IMR-90 (cell line): ENCODE measurements around the gene DOCK2. TPM values are rescaled to one million over a fixed set of nuclear protein-coding genes. Genes with fewer than 3 reads are reported as not detected.

Source experiments
- ATAC-seq: fragments of 200-7000 bp; cut with Tn5 transposase; 2 replicates; pipeline ENCODE4 v1.9.1; 2020; ENCODE audit warnings: low read depth, mild to moderate bottlenecking, moderate library complexity
- BruUV-seq: library from RNA; stranded (reverse); fragments of 400-500 nt; replicated peaks from 2 replicates; lab custom pipeline; 2021; lab: Mats Ljungman, UMichigan
- CTCF ChIA-PET: fragments of 300-600 bp; formaldehyde crosslinking; extraction: SDS; loops from one replicate; lab custom pipeline; 2021; ENCODE audit warnings: antibody characterized with exemption; lab: Yijun Ruan, JAX
- POLR2A ChIA-PET: fragments of 300-600 bp; sonication (Branson Sonifier 250); formaldehyde crosslinking; loops from one replicate; lab custom pipeline; 2022; ENCODE audit warnings: antibody characterized with exemption; ENCODE audit not compliant: unreplicated experiment; lab: Charles Lee
- DNase-seq: peaks from one replicate; pipeline ENCODE4 v3.0.0; 2013
- H2AFZ ChIP-seq: replicated peaks from 2 replicates; pipeline ENCODE3; 2013; ENCODE audit warnings: low read length, mild to moderate bottlenecking; ENCODE audit not compliant: poor library complexity
- H2AK5ac ChIP-seq: 2 replicates; pipeline ENCODE4 v1.6.1; 2013; ENCODE audit warnings: low read depth, low read length, inconsistent platforms
- H2AK9ac ChIP-seq: replicated peaks from 2 replicates; pipeline ENCODE3; 2013; ENCODE audit warnings: mild to moderate bottlenecking, low read depth, low read length, moderate library complexity; ENCODE audit not compliant: poor library complexity
- H2BK120ac ChIP-seq: 2 replicates; pipeline ENCODE4 v1.6.1; 2013; ENCODE audit warnings: low read depth, low read length, inconsistent platforms
- H2BK15ac ChIP-seq: 3 replicates; pipeline ENCODE4 v1.6.1; 2013; ENCODE audit warnings: low read depth, low read length, inconsistent platforms
- H2BK20ac ChIP-seq: 2 replicates; pipeline ENCODE4 v1.6.1; 2013; ENCODE audit warnings: low read depth, mild to moderate bottlenecking, inconsistent platforms, low read length, moderate library complexity
- H2BK5ac ChIP-seq: 2 replicates; pipeline ENCODE4 v1.6.1; 2013; ENCODE audit warnings: mild to moderate bottlenecking, low read depth, low read length, inconsistent platforms; ENCODE audit not compliant: poor library complexity, severe bottlenecking
- H3K14ac ChIP-seq: replicated peaks from 2 replicates; pipeline ENCODE4 v1.6.1; 2013; ENCODE audit warnings: low read depth, low read length, inconsistent platforms
- H3K18ac ChIP-seq: 2 replicates; pipeline ENCODE4 v1.6.1; 2013; ENCODE audit warnings: low read depth, low read length, control low read depth
- H3K23ac ChIP-seq: 2 replicates; pipeline ENCODE4 v1.6.1; 2013; ENCODE audit warnings: low read depth, low read length, inconsistent platforms
- H3K27ac ChIP-seq: 2 replicates; pipeline ENCODE4 v1.5.1; 2013; ENCODE audit warnings: mild to moderate bottlenecking, control low read depth, low read length; ENCODE audit not compliant: insufficient read depth
- H3K27me3 ChIP-seq: 2 replicates; pipeline ENCODE4 v1.6.1; 2013; ENCODE audit warnings: low read length; ENCODE audit not compliant: control insufficient read depth, insufficient read depth
- H3K36me3 ChIP-seq: 2 replicates; pipeline ENCODE4 v1.6.1; 2013; ENCODE audit warnings: low read length, mixed read lengths; ENCODE audit not compliant: control insufficient read depth, insufficient read depth
- H3K4ac ChIP-seq: 2 replicates; pipeline ENCODE4 v1.6.1; 2013; ENCODE audit warnings: low read depth, low read length, inconsistent platforms
- H3K4me1 ChIP-seq: 2 replicates; pipeline ENCODE4 v1.6.1; 2013; ENCODE audit warnings: low read length, mixed read lengths; ENCODE audit not compliant: control insufficient read depth, insufficient read depth
- H3K4me2 ChIP-seq: 2 replicates; pipeline ENCODE4 v1.6.1; 2013; ENCODE audit warnings: low read depth, mild to moderate bottlenecking, control low read depth, low read length, moderate library complexity
- H3K4me3 ChIP-seq: 2 replicates; pipeline ENCODE4 v1.5.1; 2013; ENCODE audit warnings: low read depth, mild to moderate bottlenecking, control low read depth, low read length, moderate library complexity; ENCODE audit not compliant: insufficient read depth
- H3K56ac ChIP-seq: 2 replicates; pipeline ENCODE4 v1.6.1; 2013; ENCODE audit warnings: low read length, inconsistent platforms; ENCODE audit not compliant: insufficient read depth; ENCODE audit errors: extremely low read depth
- H3K79me1 ChIP-seq, 2 experiments: 2 replicates each; pipeline ENCODE4 v1.6.1; 2013; ENCODE audit warnings: low read length in 2 of 2, inconsistent platforms in 1 of 2, low read depth in 1 of 2
- H3K9ac ChIP-seq: 2 replicates; pipeline ENCODE4 v1.6.1; 2013; ENCODE audit warnings: low read depth, low read length, control low read depth
- H3K9me1 ChIP-seq: 2 replicates; pipeline ENCODE4 v1.6.1; 2013; ENCODE audit warnings: low read length, inconsistent platforms; ENCODE audit not compliant: insufficient read depth
- H3K9me3 ChIP-seq: 2 replicates; pipeline ENCODE4 v1.6.1; 2013; ENCODE audit warnings: low read length; ENCODE audit not compliant: control insufficient read depth, insufficient read depth
- H4K20me1 ChIP-seq: 2 replicates; pipeline ENCODE4 v1.6.1; 2013; ENCODE audit warnings: low read length, inconsistent platforms; ENCODE audit not compliant: insufficient read depth
- H4K5ac ChIP-seq: 2 replicates; pipeline ENCODE4 v1.6.1; 2013; ENCODE audit warnings: mild to moderate bottlenecking, low read depth, low read length, control low read depth
- H4K8ac ChIP-seq, 2 experiments: 2 replicates each; pipeline ENCODE4 v1.6.1; 2013; ENCODE audit warnings: low read depth in 2 of 2, low read length in 2 of 2, control low read depth in 1 of 2, inconsistent platforms in 1 of 2
- H4K91ac ChIP-seq: 2 replicates; pipeline ENCODE4 v1.6.1; 2013; ENCODE audit warnings: low read depth, low read length, inconsistent platforms; ENCODE audit not compliant: insufficient read depth
- BHLHE40 ChIP-seq: fragments of 150-350 bp; IDR thresholded peaks from 2 replicates; pipeline ENCODE4 v1.6.1; 2016; ENCODE audit warnings: mild to moderate bottlenecking, low read depth, low read length
- CEBPB ChIP-seq: IDR thresholded peaks from 2 replicates; pipeline ENCODE4 v1.6.1; 2012; ENCODE audit warnings: low read depth, low read length, improper control_type of control experiment
- FOS ChIP-seq: fragments of 150-350 bp; IDR thresholded peaks from 2 replicates; pipeline ENCODE4 v1.6.1; 2016; ENCODE audit warnings: low read depth, low read length
- MAFK ChIP-seq: IDR thresholded peaks from 2 replicates; pipeline ENCODE4 v1.6.1; 2012; ENCODE audit warnings: low read depth, low read length, improper control_type of control experiment
- MAZ ChIP-seq: IDR thresholded peaks from 2 replicates; pipeline ENCODE4 v1.6.1; 2012; ENCODE audit warnings: low read depth, mild to moderate bottlenecking, low read length, improper control_type of control experiment, moderate library complexity, borderline replicate concordance
- MXI1 ChIP-seq: IDR thresholded peaks from 2 replicates; pipeline ENCODE4 v1.6.1; 2012; ENCODE audit warnings: low read depth, mild to moderate bottlenecking, low read length, moderate library complexity, borderline replicate concordance
- NFE2L2 ChIP-seq: fragments of 150-350 bp; IDR thresholded peaks from 2 replicates; pipeline ENCODE4 v1.6.1; 2016; ENCODE audit warnings: low read depth, mild to moderate bottlenecking, low read length
- POLR2A ChIP-seq: IDR thresholded peaks from 2 replicates; pipeline ENCODE4 v1.6.1; 2012; ENCODE audit warnings: mild to moderate bottlenecking, low read depth, low read length
- RAD21 ChIP-seq: IDR thresholded peaks from 2 replicates; pipeline ENCODE4 v1.6.1; 2012; ENCODE audit warnings: low read length, improper control_type of control experiment
- RCOR1 ChIP-seq: IDR thresholded peaks from 2 replicates; pipeline ENCODE4 v1.6.1; 2012; ENCODE audit warnings: mild to moderate bottlenecking, low read length, improper control_type of control experiment; ENCODE audit not compliant: insufficient replicate concordance
- RFX5 ChIP-seq: IDR thresholded peaks from 2 replicates; pipeline ENCODE4 v1.8.0; 2012; ENCODE audit warnings: low read depth, mild to moderate bottlenecking, low read length, moderate library complexity
- WGBS, 2 experiments: methylation state at CpG; one replicate each; pipeline versions ENCODE4 v1.1.5 to v1.1.7; 2013; ENCODE audit warnings: missing lambda C conversion rate in 2 of 2; ENCODE audit not compliant: insufficient read length in 1 of 2; ENCODE audit errors: extremely low coverage in 2 of 2; 5-methylcytosine and 5-hydroxymethylcytosine counted together
- dilution Hi-C: fragments of 300-500 bp; cut with HindIII; formaldehyde crosslinking; loops from one replicate; pipeline ENCODE4 v1.14.3; 2018; ENCODE audit warnings: low sequenced_read_pairs; ENCODE audit not compliant: unreplicated experiment
- in situ Hi-C: fragments of 300-500 bp; cut with MboI; formaldehyde crosslinking; loops from 3 replicates; pipeline ENCODE4 v1.14.3; 2019; ENCODE audit warnings: low sequenced_read_pairs, inconsistent platforms, mixed read lengths
- intact Hi-C: fragments of 100-400 bp; cut with micrococcal nuclease; formaldehyde crosslinking; loops from 2 replicates; pipeline ENCODE4 v1.10.0; 2022
- polyA plus RNA-seq, 3 experiments: library from polyadenylated mRNA; depleted of rRNA; stranded (reverse); fragments of >200 nt; gene quantifications; 2 replicates each; pipeline ENCODE4 v1.2.3, GENCODE V29; 2012; ENCODE audit warnings: low replicate concordance in 1 of 3
- total RNA-seq: library from RNA; depleted of rRNA; stranded (reverse); fragments of >200 nt; gene quantifications from 2 replicates; pipeline ENCODE4 v1.2.3, GENCODE V29; 2012
- TF ChIP-seq, protein P1 (sequence below): conservative IDR thresholded peaks from 2 replicates; pipeline ENCODE4 v1.5.1; 2012; ENCODE audit warnings: mild to moderate bottlenecking, low read depth, low read length, improper control_type of control experiment
- TF ChIP-seq, protein P2 (sequence below): fragments of 150-350 bp; IDR thresholded peaks from 2 replicates; pipeline ENCODE4 v1.6.1; 2016; ENCODE audit warnings: low read depth, mild to moderate bottlenecking, low read length, moderate library complexity, borderline replicate concordance

Gene DOCK2
- total and polyA plus RNA-seq, 2 of the 4 experiments (the other 2 are of a cell fraction): 0.72 to 3.0 TPM

GRCh38 chr5:170105642-170106611 lies 468.9 kb downstream of the DOCK2 start, which contains the start of gene FOXI1:
TSS of gene FOXI1 (plus strand) at chr5:170105897. CDS start at chr5:170105958, 61 bp downstream.
- Histone ChIP-seq H4K20me1 (no peaks in the 10 kb centered on the region), H3K9me3 (no peaks in the 10 kb centered on the region), H3K23ac (no peak within 1 kb of the TSS), H3K56ac (no peak within 1 kb of the TSS), H3K9ac (no peak within 1 kb of the TSS), H2BK15ac (no peak within 1 kb of the TSS), H3K36me3 (no peaks in the 10 kb centered on the region), H2BK120ac (no peak within 1 kb of the TSS), H2BK20ac (no peak within 1 kb of the TSS), H3K27me3 (no peaks in the 10 kb centered on the region; the same call in 1 of the 2 replicates), H2BK5ac (no peak within 1 kb of the TSS), H3K4ac (no peak within 1 kb of the TSS), H4K5ac (no peak within 1 kb of the TSS), H3K18ac (no peak within 1 kb of the TSS), H2AK5ac (no peak within 1 kb of the TSS), H3K9me1 (no peaks in the 10 kb centered on the region), H3K4me3 (no peak within 1 kb of the TSS), H3K4me1 (no peaks in the 10 kb centered on the region), H2AK9ac (no peak within 1 kb of the TSS), H3K27ac (no peak within 1 kb of the TSS), H4K91ac (no peak within 1 kb of the TSS), H2AFZ (no peak within 1 kb of the TSS), H3K4me2 (no peak within 1 kb of the TSS), H3K14ac (no peak within 1 kb of the TSS), H4K8ac (no peak within 1 kb of the TSS), H3K79me1 (no peaks in the 10 kb centered on the region)
- ChIA-PET CTCF (no interaction called here), POLR2A (no interaction called here)
- 88% methylated on average over 9 of the region's 53 CpGs; no CpG with 5 or more reads in 1 of the 2 experiments for WGBS, 2 experiments
- intact Hi-C loops: no loop called here
- BruUV-seq: no TSS peak
- in situ Hi-C loops: no loop called here
- TF ChIP-seq RFX5: no peak
- no peak for TF ChIP-seq MAFK
- no peak for TF ChIP-seq RCOR1
- TF ChIP-seq POLR2A: no peak
- no peak for TF ChIP-seq FOS
- no peak for TF ChIP-seq NFE2L2
- no peak for TF ChIP-seq CEBPB
- TF ChIP-seq, protein P1, sequence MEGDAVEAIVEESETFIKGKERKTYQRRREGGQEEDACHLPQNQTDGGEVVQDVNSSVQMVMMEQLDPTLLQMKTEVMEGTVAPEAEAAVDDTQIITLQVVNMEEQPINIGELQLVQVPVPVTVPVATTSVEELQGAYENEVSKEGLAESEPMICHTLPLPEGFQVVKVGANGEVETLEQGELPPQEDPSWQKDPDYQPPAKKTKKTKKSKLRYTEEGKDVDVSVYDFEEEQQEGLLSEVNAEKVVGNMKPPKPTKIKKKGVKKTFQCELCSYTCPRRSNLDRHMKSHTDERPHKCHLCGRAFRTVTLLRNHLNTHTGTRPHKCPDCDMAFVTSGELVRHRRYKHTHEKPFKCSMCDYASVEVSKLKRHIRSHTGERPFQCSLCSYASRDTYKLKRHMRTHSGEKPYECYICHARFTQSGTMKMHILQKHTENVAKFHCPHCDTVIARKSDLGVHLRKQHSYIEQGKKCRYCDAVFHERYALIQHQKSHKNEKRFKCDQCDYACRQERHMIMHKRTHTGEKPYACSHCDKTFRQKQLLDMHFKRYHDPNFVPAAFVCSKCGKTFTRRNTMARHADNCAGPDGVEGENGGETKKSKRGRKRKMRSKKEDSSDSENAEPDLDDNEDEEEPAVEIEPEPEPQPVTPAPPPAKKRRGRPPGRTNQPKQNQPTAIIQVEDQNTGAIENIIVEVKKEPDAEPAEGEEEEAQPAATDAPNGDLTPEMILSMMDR: no peak
- no peak for TF ChIP-seq BHLHE40
- no peak for TF ChIP-seq MAZ
- no peak for TF ChIP-seq RAD21
- TF ChIP-seq, protein P2, sequence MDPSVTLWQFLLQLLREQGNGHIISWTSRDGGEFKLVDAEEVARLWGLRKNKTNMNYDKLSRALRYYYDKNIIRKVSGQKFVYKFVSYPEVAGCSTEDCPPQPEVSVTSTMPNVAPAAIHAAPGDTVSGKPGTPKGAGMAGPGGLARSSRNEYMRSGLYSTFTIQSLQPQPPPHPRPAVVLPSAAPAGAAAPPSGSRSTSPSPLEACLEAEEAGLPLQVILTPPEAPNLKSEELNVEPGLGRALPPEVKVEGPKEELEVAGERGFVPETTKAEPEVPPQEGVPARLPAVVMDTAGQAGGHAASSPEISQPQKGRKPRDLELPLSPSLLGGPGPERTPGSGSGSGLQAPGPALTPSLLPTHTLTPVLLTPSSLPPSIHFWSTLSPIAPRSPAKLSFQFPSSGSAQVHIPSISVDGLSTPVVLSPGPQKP: no peak
- no peak for TF ChIP-seq MXI1
- ATAC-seq (no peak), DNase-seq (no peak)
- dilution Hi-C loops: no loop called here
